Thyroid gland (tissue), 4 donors: ENCODE data around the gene NR2C1.

Experiments used
- POLR2A ChIP-seq, 2 donors: fragments of 450-650 bp; IDR thresholded peaks; one replicate each; pipeline ENCODE4 v1.6.1; 2017; ENCODE audit warnings: antibody characterized with exemption in 2 of 2, mild to moderate bottlenecking in 2 of 2, moderate library complexity in 1 of 2
- TF ChIP-seq, protein P1 (sequence below), 6 experiments: fragments of 200-600 bp in 3 of 6; fragments of 450-650 bp in 3 of 6; sonication (generic) in 3 of 6; IDR thresholded peaks; one replicate each; pipeline ENCODE4 v1.5.1; 2016 to 2019; ENCODE audit warnings: antibody characterized with exemption in 6 of 6, mild to moderate bottlenecking in 2 of 6, inconsistent platforms in 1 of 6, moderate library complexity in 1 of 6

DNA sequence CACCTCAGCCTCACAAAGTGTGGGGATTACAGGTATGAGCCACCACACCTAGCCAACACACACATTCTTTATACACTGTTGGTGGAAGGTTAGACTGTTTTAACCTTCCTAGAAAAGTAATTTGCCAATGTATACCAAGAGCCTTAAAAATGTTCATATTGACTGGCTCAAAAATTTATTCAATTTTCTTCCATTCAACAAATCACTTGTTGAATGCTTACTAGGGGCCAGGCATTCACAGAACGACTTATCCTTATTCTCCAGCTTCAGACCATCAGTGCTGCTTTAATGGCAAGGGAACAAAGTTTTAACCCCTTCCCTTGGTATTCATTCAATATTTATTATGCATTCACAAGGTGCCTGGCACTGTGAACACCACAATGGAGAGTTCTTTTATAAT lies 3.0 kb downstream of the NR2C1 start:
- TF ChIP-seq, protein P1, sequence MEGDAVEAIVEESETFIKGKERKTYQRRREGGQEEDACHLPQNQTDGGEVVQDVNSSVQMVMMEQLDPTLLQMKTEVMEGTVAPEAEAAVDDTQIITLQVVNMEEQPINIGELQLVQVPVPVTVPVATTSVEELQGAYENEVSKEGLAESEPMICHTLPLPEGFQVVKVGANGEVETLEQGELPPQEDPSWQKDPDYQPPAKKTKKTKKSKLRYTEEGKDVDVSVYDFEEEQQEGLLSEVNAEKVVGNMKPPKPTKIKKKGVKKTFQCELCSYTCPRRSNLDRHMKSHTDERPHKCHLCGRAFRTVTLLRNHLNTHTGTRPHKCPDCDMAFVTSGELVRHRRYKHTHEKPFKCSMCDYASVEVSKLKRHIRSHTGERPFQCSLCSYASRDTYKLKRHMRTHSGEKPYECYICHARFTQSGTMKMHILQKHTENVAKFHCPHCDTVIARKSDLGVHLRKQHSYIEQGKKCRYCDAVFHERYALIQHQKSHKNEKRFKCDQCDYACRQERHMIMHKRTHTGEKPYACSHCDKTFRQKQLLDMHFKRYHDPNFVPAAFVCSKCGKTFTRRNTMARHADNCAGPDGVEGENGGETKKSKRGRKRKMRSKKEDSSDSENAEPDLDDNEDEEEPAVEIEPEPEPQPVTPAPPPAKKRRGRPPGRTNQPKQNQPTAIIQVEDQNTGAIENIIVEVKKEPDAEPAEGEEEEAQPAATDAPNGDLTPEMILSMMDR (IDR thresholded peaks at IDR 0.05): no peak
- TF ChIP-seq POLR2A (IDR thresholded peaks at IDR 0.05): no peak
